HG03108 (cell line): ENCODE results near the gene CASP1.

ENCODE experiments used
- ATAC-seq: cut with Tn5 transposase; IDR thresholded peaks from one replicate; pipeline ENCODE4 v1.9.1; 2021; ENCODE audit warnings: moderate library complexity; ENCODE audit not compliant: unreplicated experiment

The CASP1 gene

DNA sequence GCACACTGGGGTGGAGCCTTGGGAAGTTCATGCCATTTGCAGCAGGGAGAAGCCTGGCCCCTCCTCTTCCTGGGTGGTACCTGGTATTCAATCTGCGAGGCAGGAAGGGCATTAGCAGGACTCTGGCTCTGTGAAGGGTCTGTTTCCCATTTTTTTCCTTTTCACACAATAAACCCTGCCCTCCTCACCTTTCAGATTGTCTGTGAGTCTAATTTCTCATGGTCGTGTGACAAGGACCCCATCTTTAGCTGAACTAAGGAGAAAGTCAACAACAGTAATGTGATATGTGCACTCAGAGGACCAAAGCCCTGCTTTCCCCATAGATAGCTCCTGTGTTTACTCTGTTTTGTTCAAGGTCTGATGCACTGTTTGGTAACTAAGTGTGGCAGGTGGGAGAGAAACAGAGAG, 39.9 kb downstream of the CASP1 start:
- ATAC-seq = no peak

DNA sequence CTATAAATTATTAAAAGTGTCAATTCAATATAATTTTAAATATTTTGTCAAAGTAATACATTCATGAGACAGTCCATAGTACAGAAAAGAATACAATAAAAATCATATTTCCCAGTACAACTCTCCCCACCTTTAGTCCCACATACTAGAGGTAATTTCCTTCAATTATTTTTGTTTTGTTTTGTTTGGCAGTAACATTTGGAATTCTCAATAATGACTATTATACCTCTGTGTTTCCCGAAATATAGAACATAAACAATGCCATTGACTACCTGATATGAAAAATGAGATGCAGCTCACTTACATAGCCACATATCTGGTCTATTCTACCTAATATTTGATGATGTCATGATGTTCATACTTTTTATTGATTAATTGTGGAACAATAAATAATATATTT, 42.2 kb downstream of the CASP1 start:
- no peak for ATAC-seq

GRCh38 chr11:104991994-104992393, 43.0 kb downstream of the CASP1 start:
- ATAC-seq = no peak

GRCh38 chr11:104984808-104985207, 50.1 kb downstream of the CASP1 start:
- no peak for ATAC-seq

- no peak for ATAC-seq
These were observed 55.1 kb downstream of the CASP1 start for GRCh38 chr11:104979839-104980238.
